Measurements from ENCODE around the gene UBE2QL1.

UBE2QL1 gene

DNA sequence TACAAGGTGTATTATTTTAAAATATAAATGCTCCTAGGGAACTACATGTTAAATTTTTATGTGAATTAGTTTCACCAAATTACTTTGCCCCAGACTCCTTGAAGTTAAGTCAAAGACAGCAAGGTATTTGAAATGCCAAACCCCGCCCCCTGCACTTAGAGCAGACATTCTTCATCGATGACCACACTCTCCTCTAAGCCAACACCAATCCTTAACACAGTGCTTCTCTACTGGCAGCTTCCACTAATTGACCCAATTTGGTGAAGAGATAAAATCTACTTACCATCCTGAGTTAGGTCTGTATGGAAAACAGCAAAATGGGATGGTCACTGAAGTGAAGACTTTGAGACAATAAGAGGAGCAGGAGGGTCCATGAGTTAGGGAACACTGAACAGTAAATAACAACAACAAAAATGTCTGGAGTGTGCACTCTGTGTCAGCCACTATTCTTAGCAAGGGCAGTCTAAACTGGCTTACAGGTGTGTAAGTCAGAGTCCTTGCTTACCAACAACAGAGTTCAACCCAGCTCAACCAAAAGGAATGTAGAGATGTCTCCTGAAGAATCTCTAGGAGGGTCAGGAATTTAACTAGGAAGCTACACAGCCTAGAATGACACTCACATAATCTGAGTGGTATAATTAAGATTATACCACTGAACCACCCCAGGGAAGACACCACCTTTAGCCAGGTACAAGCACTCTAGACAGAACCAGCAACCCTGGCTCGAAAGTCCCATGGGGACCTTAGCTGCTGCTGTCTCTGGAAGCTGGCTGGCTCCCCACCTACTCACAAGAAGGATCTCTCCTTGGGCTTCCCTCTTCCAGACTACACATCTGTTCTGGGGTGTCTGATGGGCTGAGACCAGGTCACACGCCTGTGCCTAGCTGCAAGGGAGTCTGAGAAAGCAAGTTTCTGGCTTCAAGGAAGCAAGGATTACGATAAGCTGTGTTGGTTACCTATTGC is 8.8 kb upstream of the UBE2QL1 start:
- Mint-ChIP-seq H3K4me3 (no peak overlapping the region), H3K27ac (no peak overlapping the region), H3K27me3 (ENCODE audit: low read depth) (peaks cover 18% of the 10 kb centered on the region), H3K36me3 (ENCODE audit: low read depth) (no peaks in the 10 kb centered on the region), H3K9me3 (no peaks in the 10 kb centered on the region), H3K4me1 (ENCODE audit: low read depth) (no peaks in the 10 kb centered on the region)

DNA sequence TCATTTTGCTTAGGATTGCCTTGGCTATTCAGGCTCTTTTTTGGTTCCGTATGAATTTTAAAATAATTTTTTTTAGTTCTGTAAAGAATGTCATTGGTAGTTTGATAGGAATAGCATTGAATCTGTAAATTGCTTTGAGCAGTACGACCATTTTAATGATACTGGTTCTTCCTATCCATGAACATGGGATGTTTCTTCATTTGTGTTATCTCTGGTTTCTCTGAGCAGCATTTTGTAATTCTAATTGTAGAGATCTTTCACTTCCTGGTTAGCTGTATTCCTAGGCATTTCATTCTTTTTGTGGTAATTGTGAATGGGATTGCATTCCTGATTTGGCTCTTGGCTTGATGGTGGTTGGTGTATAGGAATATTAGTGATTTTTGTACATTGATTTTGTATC is 6.3 kb upstream of the UBE2QL1 start:
- Mint-ChIP-seq H3K27ac (no peak overlapping the region), H3K36me3 (ENCODE audit: low read depth) (no peaks in the 10 kb centered on the region), H3K27me3 (ENCODE audit: low read depth) (peaks cover 17% of the 10 kb centered on the region), H3K4me3 (no peak overlapping the region), H3K9me3 (no peaks in the 10 kb centered on the region), H3K4me1 (ENCODE audit: low read depth) (no peaks in the 10 kb centered on the region)

DNA sequence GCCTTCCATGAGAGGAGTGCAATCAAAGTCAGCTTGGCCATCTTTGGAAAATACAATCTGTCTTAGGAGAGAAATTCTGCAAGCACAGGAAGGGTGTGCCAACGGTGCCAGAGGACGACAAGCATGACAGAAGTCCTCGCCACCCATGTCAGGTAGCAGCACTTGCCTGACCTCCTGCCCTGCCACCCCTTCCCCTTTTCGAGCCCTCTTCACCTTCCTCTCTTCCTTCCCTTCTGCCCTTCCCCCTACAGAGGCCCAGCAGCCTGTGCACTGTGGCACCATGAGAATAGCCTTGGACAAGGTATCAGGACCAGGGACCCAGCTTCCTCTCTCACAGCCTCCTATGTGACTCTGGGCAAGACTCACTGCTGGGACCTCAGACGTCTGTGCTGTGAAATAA is 5.3 kb upstream of the UBE2QL1 start:
- Mint-ChIP-seq H3K36me3 (ENCODE audit: low read depth) (no peaks in the 10 kb centered on the region), H3K4me3 (no peak overlapping the region), H3K4me1 (ENCODE audit: low read depth) (no peaks in the 10 kb centered on the region), H3K27me3 (ENCODE audit: low read depth) (peaks cover 17% of the 10 kb centered on the region), H3K27ac (no peak overlapping the region), H3K9me3 (no peaks in the 10 kb centered on the region)

DNA sequence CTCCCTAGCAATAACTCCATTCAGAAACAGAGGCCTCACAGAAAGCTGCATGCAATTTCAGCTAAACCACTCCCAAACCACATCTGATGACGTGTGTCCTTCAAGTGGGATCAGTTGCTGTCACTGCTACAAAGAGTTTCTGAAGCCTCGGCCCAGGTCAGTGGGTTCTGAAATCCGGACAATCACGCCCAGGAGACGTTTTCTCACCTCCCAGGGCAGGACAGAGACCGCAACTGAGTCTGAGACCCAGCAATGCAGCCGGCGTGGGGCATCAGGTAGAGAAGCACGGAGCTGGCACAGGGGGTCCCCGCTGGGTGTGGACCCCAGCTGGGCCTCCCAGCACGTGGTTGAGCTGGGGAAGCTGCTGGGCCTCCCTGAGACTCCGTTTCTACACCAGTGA is 2.6 kb upstream of the UBE2QL1 start:
- Mint-ChIP-seq H3K4me3 (no peak overlapping the region), H3K9me3 (no peaks in the 10 kb centered on the region), H3K27ac (no peak overlapping the region), H3K36me3 (ENCODE audit: low read depth) (no peaks in the 10 kb centered on the region), H3K4me1 (ENCODE audit: low read depth) (peaks cover 5% of the 10 kb centered on the region), H3K27me3 (ENCODE audit: low read depth) (peaks cover 36% of the 10 kb centered on the region)

DNA sequence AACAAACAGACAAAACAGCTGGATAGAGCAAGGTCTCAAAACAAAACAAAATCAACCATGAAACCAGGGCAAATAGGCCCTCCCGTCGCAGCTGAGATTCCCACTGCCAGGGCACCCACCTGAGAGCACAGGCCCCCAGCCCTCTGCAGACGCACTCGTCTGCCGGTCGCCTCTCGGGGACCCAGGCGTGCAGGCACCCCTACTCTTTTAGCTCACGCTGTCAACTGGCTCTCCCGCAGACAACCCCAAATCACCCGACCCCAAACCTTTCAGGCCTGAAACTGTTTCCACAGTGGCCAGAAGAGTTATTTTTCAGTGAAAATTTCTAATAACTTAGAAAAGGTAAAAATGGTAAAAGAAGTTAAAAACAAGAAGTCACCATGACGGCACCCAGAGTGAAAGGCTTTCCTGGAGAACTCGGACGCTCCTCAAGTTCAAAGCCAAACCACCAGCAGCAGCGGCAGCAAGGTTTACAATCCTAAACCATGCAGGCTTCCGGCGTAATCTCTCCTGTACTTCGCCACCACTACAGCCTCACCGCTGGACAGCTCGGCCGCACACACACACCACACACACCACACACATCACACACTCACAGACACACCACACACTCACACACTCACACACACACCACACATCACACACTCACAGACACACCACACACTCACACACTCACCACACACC is 1.9 kb upstream of the UBE2QL1 start:
- Mint-ChIP-seq H3K27ac (no peak overlapping the region), H3K4me3 (no peak overlapping the region), H3K9me3 (no peaks in the 10 kb centered on the region), H3K27me3 (ENCODE audit: low read depth) (peaks cover 43% of the 10 kb centered on the region), H3K4me1 (ENCODE audit: low read depth) (peaks cover 5% of the 10 kb centered on the region), H3K36me3 (ENCODE audit: low read depth) (no peaks in the 10 kb centered on the region)

DNA sequence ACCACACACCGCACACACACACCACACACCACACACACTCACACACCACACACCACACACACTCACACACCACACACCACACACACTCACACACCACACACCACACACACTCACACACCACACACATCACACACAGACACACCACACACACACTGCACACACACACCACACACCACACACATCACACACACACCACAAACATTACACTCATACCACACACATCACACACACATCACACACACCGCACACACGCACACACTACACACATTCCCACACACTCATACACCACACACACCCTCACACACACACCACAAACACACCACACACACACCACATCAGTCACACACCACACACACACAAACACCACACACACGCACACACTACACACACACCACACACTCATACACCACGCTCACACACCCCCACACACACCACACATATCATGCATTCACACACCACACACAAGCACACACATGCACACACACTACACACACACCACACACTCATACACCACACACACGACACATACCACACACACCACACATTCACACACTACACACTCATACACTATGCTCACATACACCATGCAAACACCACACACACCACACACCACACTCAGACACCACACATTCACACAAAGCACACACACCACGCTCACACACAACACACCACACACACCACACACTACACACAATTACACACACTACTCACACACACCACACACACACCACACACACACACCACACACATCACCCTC is 1.1 kb upstream of the UBE2QL1 start:
- peaks cover 45% of the 10 kb centered on the region for H3K27me3 Mint-ChIP-seq (ENCODE audit: low read depth)
- H3K27ac Mint-ChIP-seq: no peak overlapping the region
- no peaks in the 10 kb centered on the region for H3K36me3 Mint-ChIP-seq (ENCODE audit: low read depth)
- no peak overlapping the region for H3K4me3 Mint-ChIP-seq
- H3K9me3 Mint-ChIP-seq: no peaks in the 10 kb centered on the region
- peaks cover 5% of the 10 kb centered on the region for H3K4me1 Mint-ChIP-seq (ENCODE audit: low read depth)

DNA sequence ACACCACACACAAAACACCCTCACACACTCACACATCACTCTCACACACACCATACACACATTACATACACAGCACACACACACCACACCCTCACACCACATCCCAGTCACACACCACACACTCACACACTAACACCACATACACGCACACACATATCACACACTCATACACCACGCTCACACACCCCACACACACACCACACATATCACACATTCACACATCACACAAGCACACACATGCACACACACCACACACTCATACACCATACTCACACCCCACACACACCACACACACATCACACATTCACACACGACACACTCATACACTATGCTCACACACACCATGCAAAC is 543 bp upstream of the UBE2QL1 start:
- H3K4me3 Mint-ChIP-seq: no peak overlapping the region
- no peaks in the 10 kb centered on the region for H3K9me3 Mint-ChIP-seq
- no peak overlapping the region for H3K27ac Mint-ChIP-seq
- no peaks in the 10 kb centered on the region for H3K36me3 Mint-ChIP-seq (ENCODE audit: low read depth)
- peaks cover 5% of the 10 kb centered on the region for H3K4me1 Mint-ChIP-seq (ENCODE audit: low read depth)
- H3K27me3 Mint-ChIP-seq (ENCODE audit: low read depth): peaks cover 43% of the 10 kb centered on the region

DNA sequence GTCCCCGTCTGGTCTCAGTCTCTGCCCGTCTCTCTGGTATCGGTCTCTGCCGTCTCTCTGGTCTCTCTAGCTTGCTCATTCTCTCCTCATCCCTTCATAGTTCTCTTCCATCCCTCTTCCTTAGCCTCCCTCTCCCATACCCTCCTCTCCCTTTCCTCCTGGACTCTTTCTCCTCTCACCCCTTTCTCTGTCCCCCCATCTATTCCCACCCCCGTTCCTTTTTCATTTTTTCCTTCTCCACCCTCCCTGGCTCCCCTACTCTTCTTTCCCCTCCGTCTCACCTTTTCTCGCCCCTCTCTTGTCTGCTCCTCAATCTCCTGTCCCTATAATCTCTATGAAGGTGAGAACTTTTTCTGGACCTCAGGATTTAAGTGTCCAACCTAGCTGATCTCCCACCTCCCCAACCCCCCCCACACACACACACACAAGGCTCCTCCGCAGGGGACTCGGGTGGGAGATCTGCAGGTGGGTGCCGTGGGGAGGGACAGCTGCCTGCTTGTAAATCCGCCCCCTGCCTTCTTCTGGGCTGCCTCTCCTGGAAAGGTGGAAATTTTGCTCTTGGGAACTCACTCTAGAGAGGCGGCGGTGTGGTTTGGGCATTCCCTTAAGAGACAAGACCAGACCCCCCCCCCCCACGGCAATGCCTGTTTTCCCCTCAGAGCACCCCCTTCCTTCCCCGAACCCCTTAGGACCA is 953 bp downstream of the UBE2QL1 start:
- Mint-ChIP-seq H3K27me3 (ENCODE audit: low read depth) (peaks cover 44% of the 10 kb centered on the region), H3K9me3 (no peaks in the 10 kb centered on the region), H3K4me3 (peak overlapping the region; percentile 81), H3K36me3 (ENCODE audit: low read depth) (no peaks in the 10 kb centered on the region), H3K4me1 (ENCODE audit: low read depth) (peaks cover 5% of the 10 kb centered on the region), H3K27ac (peak overlapping the region; percentile 11)

DNA sequence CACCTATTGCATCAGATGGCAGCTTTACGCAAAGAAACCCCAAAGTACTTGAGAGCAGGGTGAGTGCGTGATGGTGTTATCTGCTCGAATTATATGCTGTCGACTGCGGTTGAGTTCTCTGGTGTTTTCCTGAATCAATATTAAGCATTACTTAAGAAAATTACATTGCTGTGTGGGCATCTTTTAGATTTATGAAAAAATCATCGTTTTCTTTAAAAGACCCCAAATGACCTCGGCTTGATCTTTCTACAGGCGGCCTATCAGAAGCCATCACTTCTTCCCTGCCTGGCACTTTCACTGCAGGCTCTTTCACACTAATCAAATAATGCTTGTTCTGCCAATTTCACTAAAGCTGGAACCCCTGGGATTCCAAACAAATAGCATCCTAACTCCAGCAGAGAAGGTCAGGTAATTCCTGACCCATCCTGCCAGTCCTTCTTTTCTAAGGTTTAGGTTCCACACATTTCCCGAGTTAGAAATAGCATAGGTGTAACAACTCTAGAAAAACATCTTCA is 1.7 kb downstream of the UBE2QL1 start:
- H3K9me3 Mint-ChIP-seq: no peaks in the 10 kb centered on the region
- H3K27ac Mint-ChIP-seq: no peak overlapping the region
- H3K27me3 Mint-ChIP-seq (ENCODE audit: low read depth): peaks cover 44% of the 10 kb centered on the region

DNA sequence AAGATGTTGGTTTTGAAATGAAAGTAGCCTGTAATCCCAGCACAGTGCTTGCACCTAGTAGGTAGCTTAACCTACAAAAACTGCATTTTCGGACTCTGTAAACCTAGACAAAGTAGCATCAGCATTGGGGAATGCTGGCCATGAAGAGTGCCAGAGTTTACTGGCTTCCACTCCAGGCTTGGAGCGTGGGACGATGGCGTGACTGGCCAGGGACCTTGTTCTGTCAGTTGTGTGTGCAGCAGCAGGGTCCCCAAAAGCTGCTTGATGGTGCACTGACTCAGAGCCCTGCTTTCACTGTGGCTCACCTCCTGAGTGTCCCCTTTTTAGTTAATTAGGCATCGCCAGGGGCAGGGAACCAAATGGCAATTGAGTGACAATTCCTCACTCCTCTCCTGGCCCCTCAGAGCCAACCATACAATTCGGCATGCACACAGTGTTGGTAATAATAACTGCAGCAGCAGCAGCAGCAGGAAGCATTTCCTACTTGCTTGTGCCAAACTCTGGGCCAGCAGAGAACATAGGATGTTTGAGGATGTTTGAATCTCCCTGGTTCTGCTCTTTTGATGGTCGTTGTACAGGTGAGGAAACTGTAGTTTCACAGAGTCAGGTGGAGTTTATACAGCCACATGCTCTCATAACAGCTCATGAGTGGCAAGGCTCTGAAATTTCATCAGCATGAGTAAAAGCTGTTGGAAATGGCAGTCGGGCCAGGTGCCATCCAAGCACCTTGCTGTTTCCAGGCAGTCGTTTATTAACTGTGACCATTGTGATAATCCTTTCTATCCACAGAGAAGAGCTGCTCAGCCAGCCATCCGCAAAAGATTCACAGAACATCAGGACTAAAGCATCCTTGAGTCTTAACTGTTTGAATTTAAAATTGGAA is 4.2 kb downstream of the UBE2QL1 start:
- peaks cover 58% of the 10 kb centered on the region for H3K27me3 Mint-ChIP-seq (ENCODE audit: low read depth)

More for the DNA sequence above, 1.7 kb downstream of the UBE2QL1 start:
- peaks cover 5% of the 10 kb centered on the region for H3K4me1 Mint-ChIP-seq (ENCODE audit: low read depth)
- H3K4me3 Mint-ChIP-seq: peak overlapping the region; percentile 33
- H3K36me3 Mint-ChIP-seq (ENCODE audit: low read depth): no peaks in the 10 kb centered on the region

DNA sequence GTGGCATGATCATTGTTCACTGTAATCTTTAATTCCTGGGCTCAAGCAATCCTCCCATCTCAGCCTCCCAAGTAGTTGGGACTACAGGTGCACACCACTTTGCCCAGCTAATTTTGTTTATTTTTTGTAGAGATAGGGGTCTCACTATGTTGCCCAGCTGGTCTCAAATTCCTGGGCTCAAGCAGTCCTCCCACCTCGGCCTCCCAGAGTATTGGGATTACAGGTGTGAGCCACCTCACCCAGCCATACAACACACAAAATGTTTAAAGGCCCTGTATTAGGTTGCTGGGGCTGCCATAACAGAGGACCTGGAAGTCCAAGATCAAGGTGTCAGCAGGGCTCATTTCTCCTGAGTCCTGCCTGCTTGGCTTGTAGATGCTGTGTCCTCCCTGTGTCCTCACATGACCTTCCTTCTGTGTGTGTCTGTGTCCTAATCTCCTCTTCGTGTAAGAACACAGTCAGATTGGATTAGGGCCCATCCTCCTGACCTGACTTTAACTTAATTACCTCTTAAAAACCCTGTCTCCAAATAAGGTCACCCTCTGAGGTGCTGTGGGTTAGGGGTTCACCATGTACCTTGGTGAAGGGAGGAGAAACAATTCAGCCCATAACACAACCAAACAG is 5.4 kb downstream of the UBE2QL1 start:
- H3K27ac Mint-ChIP-seq: no peak overlapping the region
- no peaks in the 10 kb centered on the region for H3K36me3 Mint-ChIP-seq (ENCODE audit: low read depth)
- H3K9me3 Mint-ChIP-seq: no peaks in the 10 kb centered on the region
- peaks cover 54% of the 10 kb centered on the region for H3K27me3 Mint-ChIP-seq (ENCODE audit: low read depth)
- peaks cover 5% of the 10 kb centered on the region for H3K4me1 Mint-ChIP-seq (ENCODE audit: low read depth)
- no peak overlapping the region for H3K4me3 Mint-ChIP-seq

More for the DNA sequence above, 4.2 kb downstream of the UBE2QL1 start:
- Mint-ChIP-seq H3K4me3 (no peak overlapping the region), H3K27ac (no peak overlapping the region), H3K4me1 (ENCODE audit: low read depth) (peaks cover 5% of the 10 kb centered on the region), H3K9me3 (no peaks in the 10 kb centered on the region), H3K36me3 (ENCODE audit: low read depth) (no peaks in the 10 kb centered on the region)

DNA sequence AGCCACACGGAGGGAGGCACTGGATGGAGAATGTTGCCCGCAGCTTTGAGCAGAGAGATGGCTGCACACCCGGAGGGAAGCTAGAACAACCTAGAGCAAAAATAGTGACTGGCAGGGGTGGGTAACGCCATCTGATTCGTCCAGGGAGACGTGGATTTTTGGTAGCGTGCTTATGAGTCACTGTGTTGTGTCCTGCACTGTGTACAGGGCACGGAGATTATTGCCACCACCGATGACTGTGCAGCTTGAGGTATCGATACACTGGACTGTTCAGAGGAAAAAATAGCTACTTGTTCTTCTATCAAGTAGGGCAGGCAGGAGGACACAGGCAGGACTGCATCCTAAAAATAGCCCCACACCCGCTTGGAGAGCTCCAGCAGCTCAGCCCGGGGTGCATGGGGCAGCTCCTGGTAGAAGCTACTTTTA is 6.0 kb downstream of the UBE2QL1 start:
- peaks cover 1% of the 10 kb centered on the region for H3K4me1 Mint-ChIP-seq (ENCODE audit: low read depth)
- no peak overlapping the region for H3K27ac Mint-ChIP-seq
- no peaks in the 10 kb centered on the region for H3K36me3 Mint-ChIP-seq (ENCODE audit: low read depth)
- H3K27me3 Mint-ChIP-seq (ENCODE audit: low read depth): peaks cover 52% of the 10 kb centered on the region
- H3K4me3 Mint-ChIP-seq: no peak overlapping the region
- no peaks in the 10 kb centered on the region for H3K9me3 Mint-ChIP-seq
